Measurements from ENCODE around the gene CYBC1.
"Not testable (repeated sequence)": the region's sequence is repeated elsewhere in the genome, so short reads cannot be mapped to it uniquely, and the experiment has no call there.

CYBC1 gene

GRCh38 chr17:82433560-82434215 is 16.9 kb downstream of the CYBC1 start:
- no peak for DNase-seq

GRCh38 chr17:82432017-82432416 is 18.5 kb downstream of the CYBC1 start:
- no peak for DNase-seq

DNA sequence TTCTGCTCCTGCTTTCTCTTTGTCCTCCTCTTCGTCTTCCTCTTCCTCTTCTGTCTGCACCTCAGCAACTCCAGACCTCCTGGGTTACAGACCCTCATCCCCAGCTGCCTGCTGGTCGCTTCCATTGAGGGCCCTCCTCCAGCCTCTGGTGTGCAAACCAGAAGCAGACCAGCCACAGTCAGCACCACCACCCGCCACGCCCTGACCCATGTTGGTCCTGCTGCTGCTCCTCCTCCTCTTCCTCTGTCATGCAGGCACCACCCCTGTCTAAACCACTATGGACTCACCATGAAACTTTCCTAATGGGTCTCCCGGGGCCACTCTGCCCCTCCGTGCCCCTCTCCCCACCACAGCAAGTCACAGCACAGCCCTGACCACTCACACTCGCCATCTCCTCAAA is 20.7 kb downstream of the CYBC1 start:
- DNase-seq: no peak

GRCh38 chr17:82428546-82428945 is 22.0 kb downstream of the CYBC1 start:
- DNase-seq: no peak

- no peak for DNase-seq
These were observed 25.7 kb downstream of the CYBC1 start for GRCh38 chr17:82424863-82425159.

DNA sequence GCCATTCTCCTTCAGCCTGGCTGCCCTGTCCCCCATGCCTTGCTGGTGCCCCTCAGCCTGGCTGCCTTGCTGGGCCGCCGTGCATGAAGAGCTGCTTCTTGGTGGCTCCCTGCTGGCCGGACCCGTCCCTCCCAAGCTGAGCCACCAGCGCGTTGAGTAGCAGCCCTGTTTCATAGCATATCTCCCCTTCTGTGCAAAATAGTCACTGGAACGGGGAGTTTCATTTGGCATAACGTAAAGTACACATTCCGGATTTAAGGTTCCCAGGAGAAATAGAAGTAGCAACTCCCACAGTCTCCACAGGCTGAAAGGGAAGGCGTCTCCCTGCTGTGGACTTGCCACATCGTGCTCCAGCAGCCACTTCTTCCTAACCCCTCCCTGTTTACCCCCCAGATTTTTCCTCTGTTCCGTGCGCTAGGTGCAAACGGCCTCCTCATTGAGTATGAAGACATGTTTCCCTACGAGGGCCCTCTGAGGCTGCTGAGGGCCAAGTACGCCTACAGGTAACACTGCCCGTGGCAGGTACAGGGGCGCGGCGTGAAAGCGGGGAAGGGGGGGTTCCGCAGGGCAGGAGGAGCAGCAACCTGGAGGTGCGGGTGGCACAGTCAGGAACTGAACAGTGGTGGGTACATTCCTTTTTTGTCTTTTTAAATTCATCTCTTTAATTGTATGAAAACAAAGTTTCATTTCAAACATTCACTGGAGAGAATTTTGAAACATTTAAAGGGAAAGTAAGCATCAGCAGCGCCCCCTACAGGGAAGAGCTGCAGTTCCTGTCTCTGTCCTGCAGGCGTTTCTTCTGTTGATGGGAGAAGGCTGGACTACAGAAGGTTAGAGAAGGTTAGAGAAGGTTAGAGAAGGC is 26.3 kb downstream of the CYBC1 start:
- DNase-seq: no peak

DNA sequence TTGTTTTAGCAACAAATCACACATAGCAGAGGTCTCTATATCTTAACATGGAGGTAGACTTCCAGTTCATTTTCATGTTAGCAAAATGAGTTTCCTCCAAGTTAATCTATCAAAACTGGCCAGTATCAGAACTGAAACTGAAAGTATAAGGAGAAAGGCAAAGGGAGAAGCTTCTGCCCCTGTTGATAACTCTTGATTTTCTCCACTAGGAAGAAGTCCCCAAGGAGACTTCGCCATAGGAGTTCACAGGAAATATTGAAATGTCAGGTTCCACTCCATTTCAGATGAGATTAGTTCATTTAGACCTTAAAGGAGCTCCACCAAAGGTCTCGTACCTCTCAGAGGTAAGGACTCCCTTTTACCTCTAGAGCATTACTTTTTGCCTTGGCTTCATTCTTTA is 31.0 kb downstream of the CYBC1 start:
- no peak for DNase-seq

GRCh38 chr17:82418001-82418986 is 32.3 kb downstream of the CYBC1 start, which contains the start of the genes HEXD and OGFOD3:
TSS of gene HEXD (plus strand) at chr17:82418347. CDS start at chr17:82419800, 1,453 bp downstream.
TSS of gene OGFOD3 (minus strand) at chr17:82418586. CDS start at chr17:82418485, 101 bp downstream.
- peak; percentile 23 for DNase-seq

GRCh38 chr17:82416771-82417170 is 33.8 kb downstream of the CYBC1 start:
- DNase-seq: no peak

DNA sequence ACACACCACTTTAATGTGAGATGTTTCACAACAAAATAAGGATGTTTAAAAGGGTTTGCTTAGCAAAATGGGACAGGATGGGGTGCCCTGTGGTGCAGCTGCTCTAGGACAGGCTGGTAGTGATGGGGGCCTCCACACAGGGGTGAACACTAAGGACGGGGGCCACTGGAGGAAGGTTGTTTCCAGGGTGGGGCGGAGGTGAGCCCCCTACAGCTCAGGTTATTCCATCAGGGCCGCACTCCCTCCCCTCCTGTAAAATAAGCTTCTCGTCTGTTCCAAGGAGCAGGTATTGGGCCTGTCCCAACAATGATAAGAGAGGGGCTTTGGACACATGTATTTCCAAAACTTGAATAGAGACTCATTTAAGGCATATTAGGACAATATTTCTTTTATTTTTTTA is 34.3 kb downstream of the CYBC1 start:
- no peak for DNase-seq

GRCh38 chr17:82415786-82416185 is 34.8 kb downstream of the CYBC1 start:
- DNase-seq: no peak

GRCh38 chr17:82415336-82415735 is 35.2 kb downstream of the CYBC1 start:
- no peak for DNase-seq

DNA sequence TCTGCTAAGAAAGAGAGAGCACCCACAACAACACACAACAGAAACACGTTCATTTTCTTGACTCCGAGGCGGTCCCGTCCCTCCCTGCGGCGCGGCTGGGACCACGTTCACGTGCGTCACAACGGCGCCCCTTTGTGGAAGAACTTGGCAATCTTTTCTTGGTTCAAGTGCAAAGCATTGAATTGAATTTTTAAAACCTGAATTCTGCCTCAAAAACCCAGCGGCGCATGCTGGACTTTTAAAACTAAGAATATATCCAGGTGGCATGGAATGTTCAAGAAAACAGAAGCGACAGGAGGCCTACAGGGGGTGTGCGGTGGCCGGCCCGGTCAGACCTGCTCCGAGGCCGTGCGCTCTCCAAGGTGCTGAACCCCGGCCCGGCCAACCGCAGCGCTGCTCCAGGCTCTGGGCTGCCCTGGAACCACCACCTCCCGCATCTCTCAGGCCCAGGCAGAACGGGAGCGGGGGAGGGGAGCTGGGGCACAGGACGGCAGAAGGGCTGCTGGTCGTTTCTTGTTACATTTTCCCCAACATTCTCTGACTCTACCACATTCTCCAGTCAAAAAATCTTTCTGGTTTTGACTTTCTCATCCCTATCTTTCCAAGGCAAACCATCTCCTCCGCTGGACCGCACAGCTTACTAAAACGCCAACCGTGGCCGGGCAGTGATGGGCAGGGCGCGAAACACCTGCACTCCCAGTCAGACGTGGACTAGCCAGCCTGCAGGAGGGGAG is 35.8 kb downstream of the CYBC1 start:
- DNase-seq: no peak

GRCh38 chr17:82412535-82413520 is 37.7 kb downstream of the CYBC1 start:
- DNase-seq: peak; percentile 22

GRCh38 chr17:82412081-82412480 is 38.5 kb downstream of the CYBC1 start:
- not testable (repeated sequence) for DNase-seq

DNA sequence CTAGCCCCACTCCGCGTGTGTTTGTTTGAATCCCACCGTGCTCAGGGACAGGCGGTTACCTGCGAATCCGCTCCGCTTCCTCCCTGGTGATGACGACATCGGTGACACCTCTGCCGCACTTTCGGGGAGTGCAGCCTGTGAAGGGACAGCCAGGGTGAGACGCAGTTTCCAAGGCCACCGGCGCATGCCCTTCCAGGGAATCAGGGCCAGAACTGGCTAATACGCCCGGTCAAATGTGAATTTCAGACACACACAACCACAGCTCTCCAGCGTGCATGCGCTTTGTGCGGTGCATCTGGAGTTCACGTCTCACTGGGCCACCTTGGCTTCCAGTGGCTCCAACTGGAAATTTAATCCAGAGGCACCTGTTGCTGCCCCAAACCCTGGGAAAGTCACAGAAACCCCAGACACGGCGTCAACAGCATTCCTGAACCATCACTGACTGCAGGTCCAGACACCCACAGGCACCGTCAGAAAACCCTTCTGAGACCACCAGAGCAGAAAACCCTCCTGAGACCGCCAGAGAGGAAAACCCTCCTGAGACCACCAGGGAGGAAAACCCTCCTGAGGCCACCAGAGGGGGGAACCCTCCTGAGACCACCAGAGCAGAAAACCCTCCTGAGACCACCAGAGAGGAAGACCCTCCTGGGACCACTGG is 39.0 kb downstream of the CYBC1 start:
- DNase-seq: no peak

GRCh38 chr17:82410014-82410716 is 40.4 kb downstream of the CYBC1 start:
- DNase-seq: no peak

DNA sequence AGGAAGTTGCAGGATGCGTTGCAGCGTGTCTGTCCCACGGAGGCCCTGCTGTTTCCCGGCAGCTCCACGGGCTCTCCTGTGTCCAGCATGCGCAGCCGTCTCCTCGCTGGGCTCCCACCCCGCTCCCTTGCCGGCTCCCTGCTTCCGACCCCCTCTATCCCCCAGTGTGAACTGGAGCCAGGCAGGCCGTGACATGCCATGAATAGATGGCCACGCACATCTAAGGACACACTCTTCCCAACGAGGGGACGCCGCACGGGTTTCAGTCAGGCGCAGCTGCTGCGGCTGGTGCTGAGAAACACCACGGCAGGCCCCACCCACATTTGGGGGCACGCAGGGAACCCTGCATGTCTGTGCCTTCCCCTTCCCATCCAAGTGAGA is 41.6 kb downstream of the CYBC1 start:
- DNase-seq: no peak

- no peak for DNase-seq
These were observed 42.1 kb downstream of the CYBC1 start for GRCh38 chr17:82408288-82408937.
